Parathyroid adenoma (tissue), 2 donors: ENCODE data around the gene SPRN.
"Not testable (repeated sequence)": the region's sequence is repeated elsewhere in the genome, so short reads cannot be mapped to it uniquely, and the experiment has no call there.

Source experiments
- H2AFZ ChIP-seq: fragments of 300-600 bp; sonication (generic); one replicate; pipeline ENCODE4 v1.7.0; 2017; ENCODE audit warnings: antibody characterized with exemption, mild to moderate bottlenecking
- H3K27ac ChIP-seq: fragments of 300-600 bp; sonication (generic); one replicate; pipeline ENCODE4 v1.7.0; 2017
- H3K27me3 ChIP-seq: fragments of 300-600 bp; sonication (generic); one replicate; pipeline ENCODE4 v1.7.0; 2017; ENCODE audit warnings: low read length; ENCODE audit not compliant: control insufficient read depth, insufficient read depth
- H3K36me3 ChIP-seq: fragments of 300-600 bp; sonication (generic); one replicate; pipeline ENCODE4 v1.7.0; 2017; ENCODE audit warnings: low read length; ENCODE audit not compliant: control insufficient read depth, insufficient read depth
- H3K4me1 ChIP-seq: fragments of 300-600 bp; sonication (generic); one replicate; pipeline ENCODE4 v1.7.0; 2017; ENCODE audit warnings: control low read depth
- H3K4me2 ChIP-seq: fragments of 300-600 bp; sonication (generic); one replicate; pipeline ENCODE4 v1.7.0; 2017; ENCODE audit warnings: low read length
- H3K4me3 ChIP-seq: fragments of 300-600 bp; sonication (generic); one replicate; pipeline ENCODE4 v1.7.0; 2017; ENCODE audit warnings: low read depth, low read length
- H3K79me2 ChIP-seq: fragments of 300-600 bp; sonication (generic); one replicate; pipeline ENCODE4 v1.7.0; 2017; ENCODE audit warnings: control low read depth
- H3K9ac ChIP-seq: fragments of 300-600 bp; sonication (generic); one replicate; pipeline ENCODE4 v1.7.0; 2017; ENCODE audit warnings: mild to moderate bottlenecking
- H3K9me3 ChIP-seq: fragments of 300-600 bp; sonication (generic); one replicate; pipeline ENCODE4 v1.7.0; 2017; ENCODE audit warnings: low read length; ENCODE audit not compliant: control insufficient read depth
- CTCF ChIP-seq: fragments of 300-600 bp; sonication (generic); IDR thresholded peaks from one replicate; pipeline ENCODE4 v1.7.0; 2017; ENCODE audit warnings: antibody characterized with exemption, mild to moderate bottlenecking
- donor health status: primary hyperparathyroidism.

The SPRN gene

GRCh38 chr10:133420028-133420427, 4.4 kb downstream of the SPRN start:
- H2AFZ ChIP-seq = no peak overlapping the region
- peaks cover 3% of the 10 kb centered on the region for H3K27me3 ChIP-seq
- H3K9me3 ChIP-seq = no peaks in the 10 kb centered on the region
- no peak overlapping the region for H3K27ac ChIP-seq
- H3K4me3 ChIP-seq = no peak overlapping the region
- no peaks in the 10 kb centered on the region for H3K4me1 ChIP-seq
- H3K36me3 ChIP-seq = no peaks in the 10 kb centered on the region
- no peak overlapping the region for H3K9ac ChIP-seq
- peaks cover 10% of the 10 kb centered on the region for H3K79me2 ChIP-seq
- no peak for TF ChIP-seq CTCF
- no peak overlapping the region for H3K4me2 ChIP-seq

GRCh38 chr10:133419211-133419950, 5.0 kb downstream of the SPRN start:
- Histone ChIP-seq H3K9me3 (no peaks in the 10 kb centered on the region), H3K36me3 (no peaks in the 10 kb centered on the region), H3K27ac (no peak overlapping the region), H2AFZ (no peak overlapping the region), H3K27me3 (peaks cover 3% of the 10 kb centered on the region), H3K4me1 (no peaks in the 10 kb centered on the region), H3K4me3 (no peak overlapping the region), H3K79me2 (peaks cover 10% of the 10 kb centered on the region), H3K4me2 (no peak overlapping the region), H3K9ac (no peak overlapping the region)
- no peak for TF ChIP-seq CTCF

- Histone ChIP-seq H3K27me3 (peaks cover 3% of the 10 kb centered on the region), H2AFZ (no peak overlapping the region), H3K9ac (no peak overlapping the region), H3K9me3 (no peaks in the 10 kb centered on the region), H3K27ac (no peak overlapping the region), H3K36me3 (no peaks in the 10 kb centered on the region), H3K4me1 (no peaks in the 10 kb centered on the region), H3K79me2 (peaks cover 11% of the 10 kb centered on the region), H3K4me3 (no peak overlapping the region), H3K4me2 (no peak overlapping the region)
- TF ChIP-seq CTCF = no peak
These were observed 6.0 kb downstream of the SPRN start for GRCh38 chr10:133418289-133418993.

GRCh38 chr10:133415752-133416151, 8.7 kb downstream of the SPRN start:
- TF ChIP-seq CTCF = no peak
- Histone ChIP-seq H3K36me3 (no peaks in the 10 kb centered on the region), H3K9ac (no peak overlapping the region), H3K4me3 (no peak overlapping the region), H2AFZ (no peak overlapping the region), H3K27me3 (peaks cover 2% of the 10 kb centered on the region), H3K79me2 (peaks cover 20% of the 10 kb centered on the region), H3K27ac (no peak overlapping the region), H3K9me3 (no peaks in the 10 kb centered on the region), H3K4me1 (no peaks in the 10 kb centered on the region), H3K4me2 (no peak overlapping the region)

GRCh38 chr10:133414401-133414800, 10.0 kb downstream of the SPRN start:
- not testable (repeated sequence) for H3K9me3 ChIP-seq, H2AFZ ChIP-seq, H3K4me3 ChIP-seq, H3K4me2 ChIP-seq, H3K36me3 ChIP-seq, H3K27ac ChIP-seq, H3K9ac ChIP-seq, H3K4me1 ChIP-seq, H3K27me3 ChIP-seq
- H3K79me2 ChIP-seq = peaks cover 21% of the 10 kb centered on the region
